HepG2 (cell line): Measurements from ENCODE around the gene MICAL3. TPM values are rescaled to one million over a fixed set of nuclear protein-coding genes. Genes with fewer than 3 reads are reported as not detected.

Experiments used
- FOXK2 ChIP-seq: fragments of 450-650 bp; IDR thresholded peaks from 2 replicates; pipeline ENCODE4 v1.6.1; 2016
- GZF1 ChIP-seq: sonication (generic); formaldehyde crosslinking; IDR thresholded peaks from 2 replicates; pipeline ENCODE4 v1.5.1; 2020; ENCODE audit warnings: mild to moderate bottlenecking, missing genetic modification reagents
- HNRNPUL1 ChIP-seq: fragments of 200-400 bp; formaldehyde crosslinking; IDR thresholded peaks from 2 replicates; pipeline ENCODE4 v1.6.1; 2017; ENCODE audit warnings: low read depth, mild to moderate bottlenecking, low read length, moderate library complexity
- HOXA7 ChIP-seq: sonication (generic); formaldehyde crosslinking; IDR thresholded peaks from 2 replicates; pipeline ENCODE4 v1.8.1; 2022; ENCODE audit warnings: mild to moderate bottlenecking, missing genetic modification reagents, moderate library complexity
- HOXD1 ChIP-seq: sonication (generic); formaldehyde crosslinking; IDR thresholded peaks from 2 replicates; pipeline ENCODE4 v1.5.0; 2020; ENCODE audit warnings: missing genetic modification reagents
- JDP2 ChIP-seq: sonication (generic); formaldehyde crosslinking; IDR thresholded peaks from 2 replicates; pipeline ENCODE4 v1.8.1; 2022; ENCODE audit warnings: missing genetic modification reagents, borderline replicate concordance
- KDM3A ChIP-seq: IDR thresholded peaks from 2 replicates; pipeline ENCODE4 v1.6.1; 2018; ENCODE audit warnings: low read depth, missing compliant biosample characterization
- MEF2D ChIP-seq: sonication (generic); formaldehyde crosslinking; IDR thresholded peaks from 2 replicates; pipeline ENCODE4 v1.5.1; 2020; ENCODE audit warnings: mild to moderate bottlenecking, missing genetic modification reagents
- NFIB ChIP-seq: sonication (generic); formaldehyde crosslinking; IDR thresholded peaks from 2 replicates; pipeline ENCODE4 v1.9.0; 2021; ENCODE audit warnings: missing genetic modification reagents, mild to moderate bottlenecking, borderline replicate concordance
- PLRG1 ChIP-seq: fragments of 450-650 bp; conservative IDR thresholded peaks from 2 replicates; pipeline ENCODE4 v1.6.1; 2016
- RNF2 ChIP-seq: fragments of 450-650 bp; conservative IDR thresholded peaks from 2 replicates; pipeline ENCODE4 v1.6.1; 2016; ENCODE audit warnings: low read depth
- SIX4 ChIP-seq: sonication (generic); formaldehyde crosslinking; IDR thresholded peaks from 2 replicates; pipeline ENCODE4 v1.4.0; 2020; ENCODE audit warnings: missing genetic modification reagents
- SUZ12 ChIP-seq: fragments of 150-350 bp; IDR thresholded peaks from 2 replicates; pipeline ENCODE4 v1.6.1; 2014; ENCODE audit warnings: low read depth, low read length
- TP53 ChIP-seq: sonication (generic); formaldehyde crosslinking; conservative IDR thresholded peaks from 2 replicates; pipeline ENCODE4 v1.4.0; 2020; ENCODE audit warnings: missing genetic modification reagents
- ZIK1 ChIP-seq: sonication (generic); formaldehyde crosslinking; IDR thresholded peaks from 2 replicates; pipeline ENCODE4 v1.5.0; 2020; ENCODE audit warnings: mild to moderate bottlenecking, low read depth, missing genetic modification reagents, borderline replicate concordance
- ZNF556 ChIP-seq: sonication (generic); formaldehyde crosslinking; IDR thresholded peaks from 2 replicates; pipeline ENCODE4 v1.4.0; 2020; ENCODE audit warnings: mild to moderate bottlenecking, missing genetic modification reagents, borderline replicate concordance
- ZNF567 ChIP-seq: sonication (generic); formaldehyde crosslinking; IDR thresholded peaks from 2 replicates; pipeline ENCODE4 v1.8.1; 2023; ENCODE audit warnings: mild to moderate bottlenecking, missing genetic modification reagents, borderline replicate concordance
- ZSCAN29 ChIP-seq: sonication (generic); formaldehyde crosslinking; conservative IDR thresholded peaks from 2 replicates; pipeline ENCODE4 v1.4.0; 2020; ENCODE audit warnings: mild to moderate bottlenecking, missing genetic modification reagents
- ZSCAN31 ChIP-seq: sonication (generic); formaldehyde crosslinking; IDR thresholded peaks from 2 replicates; pipeline ENCODE4 v1.5.0; 2020; ENCODE audit warnings: low read depth, mild to moderate bottlenecking, missing genetic modification reagents
- polyA plus RNA-seq, 8 experiments: library from polyadenylated mRNA; depleted of rRNA in 3 of 8; stranded (reverse) in 7 of 8; unstranded in 1 of 8; fragments of >200 nt; fragmentation: Illumina TruSeq in 4 of 8; extraction: Trizol in 4 of 8; gene quantifications; 2 replicates each; pipeline versions ENCODE4 v1.2.1 to v1.2.3, GENCODE V29; 2011 to 2016; ENCODE audit warnings: low read depth in 4 of 8, missing spikeins in 1 of 8, mixed read lengths in 1 of 8; ENCODE audit not compliant: insufficient read depth in 1 of 8
- total RNA-seq, 5 experiments: library from RNA; depleted of rRNA; stranded (reverse); fragments of >200 nt; fragmentation: Illumina TruSeq; extraction: Trizol; gene quantifications; 2 replicates each; pipeline ENCODE4 v1.2.3, GENCODE V29; 2016; ENCODE audit warnings: low read depth in 1 of 5
- TF ChIP-seq, protein P1 (sequence below): sonication (generic); formaldehyde crosslinking; IDR thresholded peaks from 2 replicates; pipeline ENCODE4 v1.4.0; 2020; ENCODE audit warnings: missing genetic modification reagents, borderline replicate concordance
- TF ChIP-seq, protein P2 (sequence below): sonication (generic); formaldehyde crosslinking; conservative IDR thresholded peaks from 2 replicates; pipeline ENCODE4 v1.4.0; 2020; ENCODE audit warnings: missing genetic modification reagents
- TF ChIP-seq, protein P3 (sequence below): sonication (generic); formaldehyde crosslinking; IDR thresholded peaks from 2 replicates; pipeline ENCODE4 v1.5.0; 2020; ENCODE audit warnings: missing genetic modification reagents, mild to moderate bottlenecking, borderline replicate concordance
- TF ChIP-seq, protein P4 (sequence below): sonication (generic); formaldehyde crosslinking; IDR thresholded peaks from 2 replicates; pipeline ENCODE4 v1.5.0; 2020; ENCODE audit warnings: missing genetic modification reagents

Gene MICAL3
- total and polyA plus RNA-seq, 2 of the 13 experiments (the other 11 are each of a cell fraction or from before 2014, with no cell fraction given) = 5.3 to 12.5 TPM

DNA sequence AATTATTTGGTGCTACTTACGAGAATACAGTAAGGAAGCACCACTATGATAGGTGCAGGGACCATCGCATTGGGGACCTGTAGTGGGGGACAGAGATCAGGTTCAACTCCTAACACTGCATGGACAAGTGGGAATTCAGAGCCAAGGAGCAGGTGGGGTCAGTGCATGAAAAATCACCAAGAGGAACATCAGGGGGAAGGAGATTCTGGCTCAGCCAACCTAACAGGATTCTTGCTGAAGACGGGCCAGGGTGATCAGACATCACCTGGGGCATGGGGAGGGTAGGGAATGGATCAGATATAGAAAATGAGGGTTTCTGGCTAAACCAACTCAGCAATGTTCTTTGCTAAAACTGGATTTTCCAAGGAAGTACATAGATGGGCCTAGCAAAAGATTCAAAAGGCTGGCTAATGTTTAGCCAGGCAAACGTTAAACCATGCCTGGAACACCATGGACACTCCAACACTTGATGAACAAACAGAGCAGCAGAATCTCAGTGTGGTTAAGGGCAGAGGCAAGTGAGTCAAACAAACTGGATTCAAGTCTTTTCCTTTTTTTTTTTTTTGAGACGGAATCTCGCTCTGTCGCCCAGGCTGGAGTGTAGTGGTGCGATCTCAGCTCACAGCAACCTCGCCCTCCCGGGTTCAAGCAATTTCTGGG is 70.0 kb downstream of the MICAL3 start (continued):
- no peak for TF ChIP-seq HOXA7 (CRISPR knock-in tag)
- no peak for TF ChIP-seq SUZ12
- TF ChIP-seq, protein P1, sequence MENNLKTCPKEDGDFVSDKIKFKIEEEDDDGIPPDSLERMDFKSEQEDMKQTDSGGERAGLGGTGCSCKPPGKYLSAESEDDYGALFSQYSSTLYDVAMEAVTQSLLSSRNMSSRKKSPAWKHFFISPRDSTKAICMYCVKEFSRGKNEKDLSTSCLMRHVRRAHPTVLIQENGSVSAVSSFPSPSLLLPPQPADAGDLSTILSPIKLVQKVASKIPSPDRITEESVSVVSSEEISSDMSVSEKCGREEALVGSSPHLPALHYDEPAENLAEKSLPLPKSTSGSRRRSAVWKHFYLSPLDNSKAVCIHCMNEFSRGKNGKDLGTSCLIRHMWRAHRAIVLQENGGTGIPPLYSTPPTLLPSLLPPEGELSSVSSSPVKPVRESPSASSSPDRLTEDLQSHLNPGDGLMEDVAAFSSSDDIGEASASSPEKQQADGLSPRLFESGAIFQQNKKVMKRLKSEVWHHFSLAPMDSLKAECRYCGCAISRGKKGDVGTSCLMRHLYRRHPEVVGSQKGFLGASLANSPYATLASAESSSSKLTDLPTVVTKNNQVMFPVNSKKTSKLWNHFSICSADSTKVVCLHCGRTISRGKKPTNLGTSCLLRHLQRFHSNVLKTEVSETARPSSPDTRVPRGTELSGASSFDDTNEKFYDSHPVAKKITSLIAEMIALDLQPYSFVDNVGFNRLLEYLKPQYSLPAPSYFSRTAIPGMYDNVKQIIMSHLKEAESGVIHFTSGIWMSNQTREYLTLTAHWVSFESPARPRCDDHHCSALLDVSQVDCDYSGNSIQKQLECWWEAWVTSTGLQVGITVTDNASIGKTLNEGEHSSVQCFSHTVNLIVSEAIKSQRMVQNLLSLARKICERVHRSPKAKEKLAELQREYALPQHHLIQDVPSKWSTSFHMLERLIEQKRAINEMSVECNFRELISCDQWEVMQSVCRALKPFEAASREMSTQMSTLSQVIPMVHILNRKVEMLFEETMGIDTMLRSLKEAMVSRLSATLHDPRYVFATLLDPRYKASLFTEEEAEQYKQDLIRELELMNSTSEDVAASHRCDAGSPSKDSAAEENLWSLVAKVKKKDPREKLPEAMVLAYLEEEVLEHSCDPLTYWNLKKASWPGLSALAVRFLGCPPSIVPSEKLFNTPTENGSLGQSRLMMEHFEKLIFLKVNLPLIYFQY (CRISPR knock-in tag) = no peak
- no peak for TF ChIP-seq ZIK1
- no peak for TF ChIP-seq RNF2
- no peak for TF ChIP-seq JDP2
- no peak for TF ChIP-seq ZSCAN29 (CRISPR knock-in tag)
- TF ChIP-seq ZSCAN31 (CRISPR knock-in tag) = no peak
- no peak for TF ChIP-seq ZNF556
- TF ChIP-seq ZNF567 (CRISPR knock-in tag) = no peak
- no peak for TF ChIP-seq NFIB (CRISPR knock-in tag)
- TF ChIP-seq FOXK2 = no peak
- no peak for TF ChIP-seq KDM3A (CRISPR knock-in tag)
- no peak for TF ChIP-seq TP53 (CRISPR knock-in tag)
- TF ChIP-seq, protein P2, sequence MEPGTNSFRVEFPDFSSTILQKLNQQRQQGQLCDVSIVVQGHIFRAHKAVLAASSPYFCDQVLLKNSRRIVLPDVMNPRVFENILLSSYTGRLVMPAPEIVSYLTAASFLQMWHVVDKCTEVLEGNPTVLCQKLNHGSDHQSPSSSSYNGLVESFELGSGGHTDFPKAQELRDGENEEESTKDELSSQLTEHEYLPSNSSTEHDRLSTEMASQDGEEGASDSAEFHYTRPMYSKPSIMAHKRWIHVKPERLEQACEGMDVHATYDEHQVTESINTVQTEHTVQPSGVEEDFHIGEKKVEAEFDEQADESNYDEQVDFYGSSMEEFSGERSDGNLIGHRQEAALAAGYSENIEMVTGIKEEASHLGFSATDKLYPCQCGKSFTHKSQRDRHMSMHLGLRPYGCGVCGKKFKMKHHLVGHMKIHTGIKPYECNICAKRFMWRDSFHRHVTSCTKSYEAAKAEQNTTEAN = no peak
- no peak for TF ChIP-seq GZF1 (CRISPR knock-in tag)
- TF ChIP-seq, protein P3, sequence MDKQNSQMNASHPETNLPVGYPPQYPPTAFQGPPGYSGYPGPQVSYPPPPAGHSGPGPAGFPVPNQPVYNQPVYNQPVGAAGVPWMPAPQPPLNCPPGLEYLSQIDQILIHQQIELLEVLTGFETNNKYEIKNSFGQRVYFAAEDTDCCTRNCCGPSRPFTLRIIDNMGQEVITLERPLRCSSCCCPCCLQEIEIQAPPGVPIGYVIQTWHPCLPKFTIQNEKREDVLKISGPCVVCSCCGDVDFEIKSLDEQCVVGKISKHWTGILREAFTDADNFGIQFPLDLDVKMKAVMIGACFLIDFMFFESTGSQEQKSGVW (CRISPR knock-in tag) = no peak
- no peak for TF ChIP-seq PLRG1
- TF ChIP-seq, protein P4, sequence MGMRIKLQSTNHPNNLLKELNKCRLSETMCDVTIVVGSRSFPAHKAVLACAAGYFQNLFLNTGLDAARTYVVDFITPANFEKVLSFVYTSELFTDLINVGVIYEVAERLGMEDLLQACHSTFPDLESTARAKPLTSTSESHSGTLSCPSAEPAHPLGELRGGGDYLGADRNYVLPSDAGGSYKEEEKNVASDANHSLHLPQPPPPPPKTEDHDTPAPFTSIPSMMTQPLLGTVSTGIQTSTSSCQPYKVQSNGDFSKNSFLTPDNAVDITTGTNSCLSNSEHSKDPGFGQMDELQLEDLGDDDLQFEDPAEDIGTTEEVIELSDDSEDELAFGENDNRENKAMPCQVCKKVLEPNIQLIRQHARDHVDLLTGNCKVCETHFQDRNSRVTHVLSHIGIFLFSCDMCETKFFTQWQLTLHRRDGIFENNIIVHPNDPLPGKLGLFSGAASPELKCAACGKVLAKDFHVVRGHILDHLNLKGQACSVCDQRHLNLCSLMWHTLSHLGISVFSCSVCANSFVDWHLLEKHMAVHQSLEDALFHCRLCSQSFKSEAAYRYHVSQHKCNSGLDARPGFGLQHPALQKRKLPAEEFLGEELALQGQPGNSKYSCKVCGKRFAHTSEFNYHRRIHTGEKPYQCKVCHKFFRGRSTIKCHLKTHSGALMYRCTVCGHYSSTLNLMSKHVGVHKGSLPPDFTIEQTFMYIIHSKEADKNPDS (CRISPR knock-in tag) = no peak
- TF ChIP-seq MEF2D (CRISPR knock-in tag) = no peak
- no peak for TF ChIP-seq HOXD1
- TF ChIP-seq HNRNPUL1 = 0 out of 2 replicates have a peak, but pooled peaks have one; percentile 26
- TF ChIP-seq SIX4 (CRISPR knock-in tag) = no peak
